Ascending aorta (tissue), 2 donors: ENCODE results near the gene CERT1. TPM values are rescaled to one million over a fixed set of nuclear protein-coding genes. Genes with fewer than 3 reads are reported as not detected.
A peak's percentile ranks its signal among the peaks of the same experiment; 100 is the strongest.

Experiments used
- DNase-seq, 2 donors: peaks; one replicate each; pipeline ENCODE4 v3.0.0-alpha.2; 2019; ENCODE audit warnings: low spot score in 2 of 2
- H3K27ac ChIP-seq, 2 donors: fragments of 200-600 bp; sonication (generic); one replicate each; pipeline ENCODE4 v1.5.1; 2016 to 2017; ENCODE audit warnings: mild to moderate bottlenecking in 1 of 2
- H3K27me3 ChIP-seq: fragments of 200-600 bp; sonication (generic); one replicate; pipeline ENCODE4 v1.5.1; 2017
- H3K36me3 ChIP-seq, 2 donors: fragments of 200-600 bp; sonication (generic); one replicate each; pipeline ENCODE4 v1.5.1; 2016
- H3K4me1 ChIP-seq, 2 donors: fragments of 200-600 bp; sonication (generic); one replicate each; pipeline ENCODE4 v1.5.1; 2016 to 2017; ENCODE audit warnings: mild to moderate bottlenecking in 1 of 2
- H3K4me3 ChIP-seq, 2 donors: fragments of 200-600 bp; sonication (generic); one replicate each; pipeline ENCODE4 v1.5.1; 2016 to 2017; ENCODE audit warnings: mild to moderate bottlenecking in 1 of 2
- H3K9me3 ChIP-seq, 2 donors: fragments of 200-600 bp; sonication (generic); one replicate each; pipeline ENCODE4 v1.5.1; 2016
- CTCF ChIP-seq, 3 experiments: fragments of 200-600 bp in 2 of 3; fragments of 450-650 bp in 1 of 3; sonication (generic) in 2 of 3; IDR thresholded peaks; one replicate each; pipeline ENCODE4 v1.5.1; 2016 to 2019; ENCODE audit warnings: antibody characterized with exemption in 3 of 3, mild to moderate bottlenecking in 1 of 3, moderate library complexity in 1 of 3
- intact Hi-C: fragments of 100-400 bp; cut with DNase I; formaldehyde crosslinking; loops from one replicate; pipeline ENCODE4 v1.15.1; 2023
- total RNA-seq: library from RNA; depleted of rRNA; stranded (reverse); fragments of >200 nt; gene quantifications from one replicate; pipeline ENCODE4 v1.1.0, GENCODE V29; 2016

The CERT1 gene
- total RNA-seq, 1 donor from 2014 or later: 29.8 TPM

DNA sequence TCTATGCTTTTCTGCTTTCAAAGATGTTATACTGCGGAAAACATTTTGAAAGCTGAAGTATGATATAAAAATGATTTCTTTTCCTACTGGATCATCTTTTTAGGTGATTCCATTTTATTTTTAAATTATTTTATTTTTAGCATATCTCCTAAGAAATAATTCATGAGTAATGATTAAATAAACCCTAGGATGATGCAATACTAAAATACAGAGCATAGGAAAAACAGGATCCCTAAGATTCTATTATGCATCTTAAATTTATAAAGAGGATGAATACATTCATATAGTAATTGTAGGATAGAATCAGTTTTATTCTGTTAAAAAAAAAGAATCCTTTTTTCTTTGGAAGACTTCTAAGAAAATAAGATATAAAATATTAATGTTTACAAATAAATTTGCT, 11.1 kb upstream of the CERT1 start:
- Histone ChIP-seq H3K27ac (peak overlapping the region; percentile 67 to 72), H3K4me3 (no peak overlapping the region), H3K36me3 (no peaks in the 10 kb centered on the region), H3K27me3 (no peaks in the 10 kb centered on the region), H3K4me1 (peaks cover 0 to 17% of the 10 kb centered on the region in 2 donors), H3K9me3 (peaks cover 12 to 19% of the 10 kb centered on the region in 2 donors)
- TF ChIP-seq CTCF (IDR thresholded peaks at IDR 0.05): no peak
- intact Hi-C loops: no loop called here
- DNase-seq: no peak

DNA sequence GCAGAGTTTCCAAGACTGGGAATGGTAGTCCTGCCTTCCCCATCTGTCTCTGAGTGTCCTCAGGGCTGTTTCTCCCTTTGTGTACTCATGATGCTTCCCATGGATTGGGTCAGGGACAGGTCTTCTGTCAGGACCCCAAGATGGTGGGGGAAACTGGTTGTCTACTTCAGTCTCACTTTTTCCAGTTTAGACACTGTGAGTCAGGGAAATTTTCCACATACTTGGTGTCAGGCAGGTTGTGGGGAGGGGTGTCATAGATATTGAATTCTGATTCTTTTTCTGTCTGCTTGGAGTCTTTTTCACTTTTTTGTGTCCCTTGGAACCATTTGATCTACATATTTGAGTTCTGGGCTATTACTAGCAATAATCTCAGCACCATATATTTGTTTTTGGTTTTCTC, 10.6 kb upstream of the CERT1 start:
- TF ChIP-seq CTCF (IDR thresholded peaks at IDR 0.05): no peak
- intact Hi-C loops: no loop called here
- H3K27ac ChIP-seq: peak overlapping the region; percentile 67 to 72
- DNase-seq: no peak
- no peak overlapping the region for H3K4me3 ChIP-seq
- H3K36me3 ChIP-seq: no peaks in the 10 kb centered on the region
- peaks cover 12 to 19% of the 10 kb centered on the region in 2 donors for H3K9me3 ChIP-seq
- H3K4me1 ChIP-seq: peaks cover 0 to 17% of the 10 kb centered on the region in 2 donors
- no peaks in the 10 kb centered on the region for H3K27me3 ChIP-seq

DNA sequence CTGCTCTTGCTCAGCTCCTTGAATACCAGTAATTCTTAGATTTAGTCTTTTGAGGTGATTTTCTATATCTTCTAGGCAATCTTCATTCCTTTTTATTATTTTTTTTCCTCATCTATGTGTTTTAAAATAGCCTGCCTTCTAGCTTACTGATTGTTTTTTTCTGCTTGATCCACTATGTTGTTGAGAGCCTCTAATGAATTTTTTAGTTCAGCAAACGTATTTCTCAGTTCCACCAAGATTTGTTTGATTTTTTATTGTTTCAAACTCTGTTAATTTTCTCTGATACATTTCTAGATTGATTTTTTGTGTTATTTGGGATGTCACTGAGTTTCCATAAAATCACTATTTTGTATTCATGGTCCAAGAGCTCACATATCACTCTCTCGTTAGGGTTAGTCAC, 9.8 kb upstream of the CERT1 start:
- DNase-seq: no peak
- no peak for TF ChIP-seq CTCF (IDR thresholded peaks at IDR 0.05)
- Histone ChIP-seq H3K27me3 (no peaks in the 10 kb centered on the region), H3K36me3 (no peaks in the 10 kb centered on the region), H3K4me3 (no peak overlapping the region), H3K27ac (no peak overlapping the region), H3K4me1 (peaks cover 0 to 17% of the 10 kb centered on the region in 2 donors), H3K9me3 (peaks cover 12 to 19% of the 10 kb centered on the region in 2 donors)
- intact Hi-C loops: no loop called here

- DNase-seq: no peak
- H3K4me1 ChIP-seq: peaks cover 0 to 17% of the 10 kb centered on the region in 2 donors
- H3K27me3 ChIP-seq: no peaks in the 10 kb centered on the region
- H3K27ac ChIP-seq: no peak overlapping the region
- no peaks in the 10 kb centered on the region for H3K36me3 ChIP-seq
- intact Hi-C loops: loop anchor here (10.0 kb wide), 2 partner anchors 165 to 465 kb away; partner anchors contain the start of gene GCNT4
- H3K4me3 ChIP-seq: no peak overlapping the region
- peaks cover 12 to 19% of the 10 kb centered on the region in 2 donors for H3K9me3 ChIP-seq
- no peak for TF ChIP-seq CTCF (IDR thresholded peaks at IDR 0.05)
These were observed 8.3 kb upstream of the CERT1 start for GRCh38 chr5:75519761-75520160.

- intact Hi-C loops: loop anchor here (5.0 to 10.0 kb wide), 3 partner anchors 170 to 460 kb away; partner anchors contain the start of genes ANKRD31 and GCNT4
- Histone ChIP-seq H3K4me1 (peaks cover 6 to 23% of the 10 kb centered on the region in 2 donors), H3K4me3 (no peak overlapping the region), H3K27me3 (no peaks in the 10 kb centered on the region), H3K36me3 (no peaks in the 10 kb centered on the region), H3K9me3 (no peaks in the 10 kb centered on the region), H3K27ac (no peak overlapping the region)
- no peak for DNase-seq
- no peak for TF ChIP-seq CTCF (IDR thresholded peaks at IDR 0.05)
These were observed 2.9 kb upstream of the CERT1 start for GRCh38 chr5:75514323-75514722.

DNA sequence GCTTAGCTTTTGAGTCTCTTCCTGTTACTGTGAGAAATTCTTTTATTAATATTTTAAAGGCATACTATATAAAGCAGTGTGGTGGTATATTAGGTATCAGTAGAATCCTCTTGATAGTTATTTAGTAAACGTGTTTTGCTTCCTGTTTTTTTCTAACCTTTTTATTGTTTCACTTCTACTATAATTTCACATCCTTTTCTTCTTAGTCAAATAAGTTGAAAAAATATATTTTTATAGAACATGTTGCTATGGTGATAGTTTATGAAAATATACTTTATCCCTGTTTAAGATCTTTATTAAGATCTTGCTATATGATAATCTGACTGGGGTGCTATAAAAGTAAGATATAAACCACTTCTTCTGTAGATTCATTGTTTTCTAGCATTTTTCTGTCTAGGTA, 2.4 kb upstream of the CERT1 start:
- Histone ChIP-seq H3K27me3 (no peaks in the 10 kb centered on the region), H3K4me1 (peaks cover 6 to 24% of the 10 kb centered on the region in 2 donors), H3K4me3 (peak overlapping the region in 1 of 2 donors; percentile 86), H3K9me3 (no peaks in the 10 kb centered on the region), H3K27ac (no peak overlapping the region), H3K36me3 (no peaks in the 10 kb centered on the region)
- no peak for TF ChIP-seq CTCF (IDR thresholded peaks at IDR 0.05)
- DNase-seq: no peak
- intact Hi-C loops: loop anchor here (5.0 to 10.0 kb wide), 3 partner anchors 171 to 459 kb away; partner anchors contain the start of genes ANKRD31 and GCNT4
